HG03457 (cell line): ENCODE results near the gene CD83.

Experiments
- ATAC-seq: cut with Tn5 transposase; IDR thresholded peaks from one replicate; pipeline ENCODE4 v1.9.1; 2021; ENCODE audit warnings: moderate number of reproducible peaks; ENCODE audit not compliant: unreplicated experiment

Gene CD83

GRCh38 chr6:14123386-14124111, 6.0 kb downstream of the CD83 start:
- ATAC-seq, result no peak

DNA sequence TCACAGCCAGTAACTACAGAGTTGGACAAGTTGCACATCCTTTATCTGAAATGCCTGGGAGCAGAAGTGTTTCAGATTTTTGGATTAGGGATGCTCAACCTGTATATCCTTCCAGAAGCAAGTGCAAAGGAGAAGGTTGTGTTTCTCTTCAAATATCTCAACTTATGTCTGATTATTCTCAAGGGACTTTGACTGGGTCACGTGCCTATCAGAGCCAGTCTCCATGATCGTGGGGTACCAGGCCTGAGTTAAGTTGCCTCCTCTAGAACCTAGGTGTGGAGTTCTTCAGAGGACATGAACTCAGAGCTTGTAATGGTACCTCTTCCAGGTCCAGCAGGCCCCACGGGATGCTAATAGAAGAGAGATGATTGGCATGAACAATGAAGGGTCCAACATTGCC, 7.8 kb downstream of the CD83 start:
- ATAC-seq, result no peak

GRCh38 chr6:14126191-14126590, 8.6 kb downstream of the CD83 start:
- no peak for ATAC-seq

GRCh38 chr6:14127611-14128010, 10.0 kb downstream of the CD83 start:
- ATAC-seq, result no peak

- ATAC-seq, result no peak
Observed at GRCh38 chr6:14128012-14128411, 10.4 kb downstream of the CD83 start.

GRCh38 chr6:14128746-14129145, 11.2 kb downstream of the CD83 start:
- ATAC-seq, result no peak

DNA sequence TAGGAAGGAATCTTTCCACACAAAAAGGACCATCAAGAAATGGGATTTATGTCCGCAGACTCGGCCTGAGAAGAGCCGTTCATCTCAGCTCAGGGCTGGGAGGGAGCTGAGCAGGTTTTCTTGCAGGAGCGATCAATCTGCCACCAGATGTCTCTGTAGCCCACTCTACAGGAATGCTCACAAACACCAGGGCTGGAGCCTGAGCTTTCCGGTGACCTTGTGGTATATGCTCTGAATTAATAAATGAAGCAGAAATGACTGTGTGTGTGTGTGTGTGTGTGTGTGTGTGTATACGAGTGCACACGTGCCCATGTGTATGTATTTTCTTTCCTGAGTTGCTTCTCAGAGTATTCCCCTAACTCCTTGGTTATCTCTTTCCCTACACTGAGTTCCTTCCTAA, 12.0 kb downstream of the CD83 start:
- ATAC-seq, result no peak

GRCh38 chr6:14130435-14131075, 13.0 kb downstream of the CD83 start:
- ATAC-seq, result no peak

- no peak for ATAC-seq
Observed at GRCh38 chr6:14131579-14131978, 14.0 kb downstream of the CD83 start.

- no peak for ATAC-seq
Observed at GRCh38 chr6:14132244-14132920, 14.8 kb downstream of the CD83 start.

- ATAC-seq, result no peak
Observed at GRCh38 chr6:14132921-14133275, 15.3 kb downstream of the CD83 start.

GRCh38 chr6:14134211-14134910, 16.8 kb downstream of the CD83 start:
- no peak for ATAC-seq

GRCh38 chr6:14135893-14136539, 18.4 kb downstream of the CD83 start:
- no peak for ATAC-seq

DNA sequence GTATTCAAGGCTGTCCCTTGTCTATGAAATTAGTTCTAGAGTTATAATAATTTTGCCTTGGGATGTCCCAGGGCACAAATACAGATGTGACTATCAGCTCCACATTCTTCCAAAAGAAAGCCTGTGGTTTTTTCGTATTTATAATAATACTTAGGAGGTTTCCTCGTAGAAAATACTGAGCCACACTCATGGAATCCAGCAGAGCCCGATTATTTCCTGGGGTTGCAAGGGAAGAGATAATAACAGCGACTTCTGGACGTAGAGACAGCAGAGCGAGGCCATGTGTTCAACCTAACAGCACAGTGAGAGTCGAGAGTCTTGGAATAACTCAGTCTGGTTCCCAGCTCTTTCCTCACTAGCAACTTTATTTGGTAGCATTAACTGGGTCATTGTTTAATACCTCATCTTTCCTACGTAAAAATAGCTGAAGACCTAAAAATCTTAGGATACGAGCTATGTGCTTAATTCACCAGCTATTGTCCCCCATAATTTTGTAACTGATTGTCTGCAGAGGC, 21.2 kb downstream of the CD83 start:
- no peak for ATAC-seq

GRCh38 chr6:14141351-14142062, 23.9 kb downstream of the CD83 start:
- ATAC-seq, result no peak

- ATAC-seq, result no peak
Observed at GRCh38 chr6:14142063-14142450, 24.5 kb downstream of the CD83 start.

- no peak for ATAC-seq
Observed at GRCh38 chr6:14142511-14143223, 25.1 kb downstream of the CD83 start.

GRCh38 chr6:14143305-14143704, 25.7 kb downstream of the CD83 start:
- ATAC-seq, result no peak

DNA sequence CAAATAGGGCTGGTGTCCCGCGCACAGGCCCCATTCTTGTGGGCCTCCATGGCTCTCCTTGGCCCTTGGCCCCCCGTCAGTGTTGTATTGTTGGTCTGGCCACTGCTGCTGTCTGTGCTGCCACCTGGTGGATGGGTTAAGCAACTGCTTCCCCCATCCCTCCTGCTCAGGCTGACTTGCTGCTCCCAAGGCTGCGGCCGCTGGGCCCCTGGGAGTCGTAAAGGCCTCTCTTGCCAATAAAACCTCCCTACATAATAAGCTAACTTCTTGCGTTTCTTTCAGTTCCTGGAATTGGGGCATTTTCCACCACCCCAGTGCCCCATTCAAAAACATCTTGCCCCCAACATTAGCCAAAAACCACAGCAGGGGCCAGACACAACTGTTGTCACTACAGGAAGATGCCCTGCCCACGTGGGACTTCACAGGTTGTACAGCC, 27.1 kb downstream of the CD83 start:
- ATAC-seq, result no peak
